Measurements from ENCODE around the gene LENG9.
"Not testable (repeated sequence)": the region's sequence is repeated elsewhere in the genome, so short reads cannot be mapped to it uniquely, and the experiment has no call there.

The LENG9 gene

DNA sequence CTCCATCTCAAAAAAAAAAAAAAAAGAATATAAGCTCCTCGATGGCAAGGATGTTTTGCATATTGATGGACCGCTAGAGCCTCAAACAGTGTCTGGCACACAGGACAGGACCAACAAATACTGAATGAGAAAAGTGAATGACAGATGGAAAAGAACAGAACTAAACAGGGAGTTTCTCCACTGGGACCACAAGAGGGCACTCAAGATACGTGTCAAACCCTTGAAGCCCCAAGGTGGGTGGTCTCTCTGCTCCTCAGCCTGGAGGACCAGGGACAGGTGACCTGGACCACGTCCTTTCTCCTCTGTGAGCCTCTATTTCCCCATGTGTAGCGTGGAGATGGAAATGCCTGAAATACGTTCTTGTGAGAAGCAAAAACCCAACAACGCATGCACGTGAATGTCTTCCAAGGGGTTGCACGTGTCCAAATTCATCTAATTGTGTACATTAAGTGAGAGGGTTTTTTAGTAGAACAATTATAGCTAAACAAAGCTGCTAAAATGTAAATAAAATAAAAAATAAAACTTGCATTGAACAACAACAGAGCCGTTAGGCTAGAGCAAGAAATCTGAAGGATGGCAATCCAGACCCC is 15.2 kb upstream of the LENG9 start:
- peak; percentile 86 for FAIRE-seq
- TF ChIP-seq POU2F2 (IDR thresholded peaks at IDR 0.05; ENCODE audit: low read depth, low read length) (no peak), PAX5 (IDR thresholded peaks at IDR 0.05; ENCODE audit: insufficient read depth, low read length, severe bottlenecking) (no peak), POLR2A (IDR thresholded peaks at IDR 0.05; ENCODE audit: low read depth, low read length) (no peak), TAF1 (IDR thresholded peaks at IDR 0.05; ENCODE audit: low read depth, low read length) (no peak), POLR2AphosphoS5 (IDR thresholded peaks at IDR 0.05; ENCODE audit: low read depth, low read length) (no peak), SPI1 (IDR thresholded peaks at IDR 0.05; ENCODE audit: low read depth, low read length) (no peak)
- DNase-seq (ENCODE audit: insufficient read length, low spot score), result no peak

- DNase-seq (ENCODE audit: insufficient read length, low spot score) (no peak), FAIRE-seq (no peak)
- TF ChIP-seq POLR2A (IDR thresholded peaks at IDR 0.05; ENCODE audit: low read depth, low read length) (no peak), POLR2AphosphoS5 (IDR thresholded peaks at IDR 0.05; ENCODE audit: low read depth, low read length) (no peak), SPI1 (IDR thresholded peaks at IDR 0.05; ENCODE audit: low read depth, low read length) (no peak), TAF1 (IDR thresholded peaks at IDR 0.05; ENCODE audit: low read depth, low read length) (no peak), PAX5 (IDR thresholded peaks at IDR 0.05; ENCODE audit: insufficient read depth, low read length, severe bottlenecking) (no peak), POU2F2 (IDR thresholded peaks at IDR 0.05; ENCODE audit: low read depth, low read length) (no peak)
Observed at GRCh38 chr19:54477650-54478049, 14.1 kb upstream of the LENG9 start.

- no peak for TF ChIP-seq SPI1 (IDR thresholded peaks at IDR 0.05; ENCODE audit: low read depth, low read length)
- no peak for TF ChIP-seq POLR2A (IDR thresholded peaks at IDR 0.05; ENCODE audit: low read depth, low read length)
- no peak for TF ChIP-seq PAX5 (IDR thresholded peaks at IDR 0.05; ENCODE audit: insufficient read depth, low read length, severe bottlenecking)
- TF ChIP-seq POU2F2 (IDR thresholded peaks at IDR 0.05; ENCODE audit: low read depth, low read length), result no peak
- DNase-seq (ENCODE audit: insufficient read length, low spot score) (no peak), FAIRE-seq (no peak)
Observed at GRCh38 chr19:54475706-54476105, 12.1 kb upstream of the LENG9 start.

- FAIRE-seq, result no peak
Observed at GRCh38 chr19:54473892-54474372, 10.4 kb upstream of the LENG9 start.

GRCh38 chr19:54473071-54473891 is 9.7 kb upstream of the LENG9 start, which contains the start of gene CDC42EP5:
Gene CDC42EP5, minus strand, starts transcription at chr19:54473296. Its CDS starts 7,749 bp downstream, at chr19:54465547.
- DNase-seq (ENCODE audit: insufficient read length, low spot score) (no peak), FAIRE-seq (no peak)
- no peak for TF ChIP-seq SPI1 (IDR thresholded peaks at IDR 0.05; ENCODE audit: low read depth, low read length)
- no peak for TF ChIP-seq TAF1 (IDR thresholded peaks at IDR 0.05; ENCODE audit: low read depth, low read length)
- TF ChIP-seq POU2F2 (IDR thresholded peaks at IDR 0.05; ENCODE audit: low read depth, low read length), result no peak
- no peak for TF ChIP-seq POLR2AphosphoS5 (IDR thresholded peaks at IDR 0.05; ENCODE audit: low read depth, low read length)
- no peak for TF ChIP-seq PAX5 (IDR thresholded peaks at IDR 0.05; ENCODE audit: insufficient read depth, low read length, severe bottlenecking)
- TF ChIP-seq POLR2A (IDR thresholded peaks at IDR 0.05; ENCODE audit: low read depth, low read length), result no peak

More at GRCh38 chr19:54473892-54474372, 10.4 kb upstream of the LENG9 start:
- no peak for DNase-seq (ENCODE audit: insufficient read length, low spot score)
- no peak for TF ChIP-seq POLR2A (IDR thresholded peaks at IDR 0.05; ENCODE audit: low read depth, low read length)
- TF ChIP-seq POU2F2 (IDR thresholded peaks at IDR 0.05; ENCODE audit: low read depth, low read length), result no peak
- TF ChIP-seq TAF1 (IDR thresholded peaks at IDR 0.05; ENCODE audit: low read depth, low read length), result no peak
- TF ChIP-seq SPI1 (IDR thresholded peaks at IDR 0.05; ENCODE audit: low read depth, low read length), result no peak
- TF ChIP-seq PAX5 (IDR thresholded peaks at IDR 0.05; ENCODE audit: insufficient read depth, low read length, severe bottlenecking), result no peak
- TF ChIP-seq POLR2AphosphoS5 (IDR thresholded peaks at IDR 0.05; ENCODE audit: low read depth, low read length), result no peak

GRCh38 chr19:54470991-54471782 is 7.6 kb upstream of the LENG9 start:
- TF ChIP-seq SPI1 (IDR thresholded peaks at IDR 0.05; ENCODE audit: low read depth, low read length), result no peak
- no peak for TF ChIP-seq PAX5 (IDR thresholded peaks at IDR 0.05; ENCODE audit: insufficient read depth, low read length, severe bottlenecking)
- no peak for TF ChIP-seq POU2F2 (IDR thresholded peaks at IDR 0.05; ENCODE audit: low read depth, low read length)
- TF ChIP-seq POLR2AphosphoS5 (IDR thresholded peaks at IDR 0.05; ENCODE audit: low read depth, low read length), result no peak
- TF ChIP-seq POLR2A (IDR thresholded peaks at IDR 0.05; ENCODE audit: low read depth, low read length), result no peak
- no peak for TF ChIP-seq TAF1 (IDR thresholded peaks at IDR 0.05; ENCODE audit: low read depth, low read length)
- no peak for FAIRE-seq
- no peak for DNase-seq (ENCODE audit: insufficient read length, low spot score)

GRCh38 chr19:54470276-54470887 is 6.8 kb upstream of the LENG9 start:
- FAIRE-seq, result no peak
- no peak for DNase-seq (ENCODE audit: insufficient read length, low spot score)
- TF ChIP-seq PAX5 (IDR thresholded peaks at IDR 0.05; ENCODE audit: insufficient read depth, low read length, severe bottlenecking), result no peak
- no peak for TF ChIP-seq SPI1 (IDR thresholded peaks at IDR 0.05; ENCODE audit: low read depth, low read length)
- no peak for TF ChIP-seq POLR2AphosphoS5 (IDR thresholded peaks at IDR 0.05; ENCODE audit: low read depth, low read length)
- TF ChIP-seq POLR2A (IDR thresholded peaks at IDR 0.05; ENCODE audit: low read depth, low read length), result no peak
- TF ChIP-seq POU2F2 (IDR thresholded peaks at IDR 0.05; ENCODE audit: low read depth, low read length), result no peak
- TF ChIP-seq TAF1 (IDR thresholded peaks at IDR 0.05; ENCODE audit: low read depth, low read length), result no peak

DNA sequence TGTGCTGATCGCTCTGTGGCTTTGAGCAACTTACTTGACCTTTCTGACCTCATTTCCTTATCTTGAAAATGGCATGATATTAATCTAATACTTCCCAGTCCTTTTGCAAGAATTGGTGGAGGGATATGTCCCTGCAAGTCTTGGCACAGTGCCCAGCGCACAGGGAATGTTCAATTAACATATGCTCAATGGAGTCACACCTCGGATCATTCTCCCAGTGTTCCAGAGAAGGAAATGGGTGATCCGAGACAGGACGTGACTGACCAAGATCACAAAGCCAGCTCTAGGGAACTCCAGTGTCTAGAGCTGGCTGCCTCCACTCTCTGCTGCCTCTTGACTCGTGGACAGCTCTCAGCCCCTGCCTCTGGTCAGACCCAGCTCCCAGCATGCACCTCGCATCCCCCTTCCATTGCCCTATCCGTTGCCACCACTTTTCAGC is 5.9 kb upstream of the LENG9 start:
- no peak for TF ChIP-seq POU2F2 (IDR thresholded peaks at IDR 0.05; ENCODE audit: low read depth, low read length)
- FAIRE-seq (no peak), DNase-seq (ENCODE audit: insufficient read length, low spot score) (no peak)

DNA sequence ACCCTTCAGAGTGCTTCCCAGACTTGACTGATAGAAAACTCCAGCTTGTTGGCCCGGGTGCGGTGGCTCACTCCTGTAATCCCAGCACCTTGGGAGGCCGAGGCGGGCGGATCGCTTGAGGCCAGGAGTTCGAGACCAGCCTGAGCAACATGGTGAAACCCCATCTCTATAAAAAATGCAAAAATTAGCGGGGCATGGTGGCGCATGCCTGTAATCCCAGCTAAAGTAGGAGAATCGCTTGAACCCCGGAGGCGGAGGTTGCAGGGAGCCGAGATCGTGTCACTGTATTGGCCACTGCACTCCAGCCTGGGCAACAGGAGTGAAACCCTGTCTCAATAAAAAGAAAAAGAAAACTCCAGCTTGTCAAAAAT is 2.5 kb upstream of the LENG9 start:
- FAIRE-seq; DNase-seq (ENCODE audit: insufficient read length, low spot score): not testable (repeated sequence)
